Ascending aorta (tissue), 2 donors: ENCODE data around the gene NOTUM. TPM values are rescaled to one million over a fixed set of nuclear protein-coding genes. Genes with fewer than 3 reads are reported as not detected.
A peak's percentile ranks its signal among the peaks of the same experiment; 100 is the strongest.

Source experiments
- DNase-seq, 2 donors: peaks; one replicate each; pipeline ENCODE4 v3.0.0-alpha.2; 2019; ENCODE audit warnings: low spot score in 2 of 2
- H3K27ac ChIP-seq, 2 donors: fragments of 200-600 bp; sonication (generic); one replicate each; pipeline ENCODE4 v1.5.1; 2016 to 2017; ENCODE audit warnings: mild to moderate bottlenecking in 1 of 2
- H3K27me3 ChIP-seq: fragments of 200-600 bp; sonication (generic); one replicate; pipeline ENCODE4 v1.5.1; 2017
- H3K36me3 ChIP-seq, 2 donors: fragments of 200-600 bp; sonication (generic); one replicate each; pipeline ENCODE4 v1.5.1; 2016
- H3K4me1 ChIP-seq, 2 donors: fragments of 200-600 bp; sonication (generic); one replicate each; pipeline ENCODE4 v1.5.1; 2016 to 2017; ENCODE audit warnings: mild to moderate bottlenecking in 1 of 2
- H3K4me3 ChIP-seq, 2 donors: fragments of 200-600 bp; sonication (generic); one replicate each; pipeline ENCODE4 v1.5.1; 2016 to 2017; ENCODE audit warnings: mild to moderate bottlenecking in 1 of 2
- H3K9me3 ChIP-seq, 2 donors: fragments of 200-600 bp; sonication (generic); one replicate each; pipeline ENCODE4 v1.5.1; 2016
- intact Hi-C: fragments of 100-400 bp; cut with DNase I; formaldehyde crosslinking; loops from one replicate; pipeline ENCODE4 v1.15.1; 2023
- total RNA-seq: library from RNA; depleted of rRNA; stranded (reverse); fragments of >200 nt; gene quantifications from one replicate; pipeline ENCODE4 v1.1.0, GENCODE V29; 2016
- TF ChIP-seq, protein P1 (sequence below), 3 experiments: fragments of 200-600 bp in 2 of 3; fragments of 450-650 bp in 1 of 3; sonication (generic) in 2 of 3; IDR thresholded peaks; one replicate each; pipeline ENCODE4 v1.5.1; 2016 to 2019; ENCODE audit warnings: antibody characterized with exemption in 3 of 3, mild to moderate bottlenecking in 1 of 3, moderate library complexity in 1 of 3

The NOTUM gene
- total RNA-seq, 1 donor from 2014 or later: not detected

DNA sequence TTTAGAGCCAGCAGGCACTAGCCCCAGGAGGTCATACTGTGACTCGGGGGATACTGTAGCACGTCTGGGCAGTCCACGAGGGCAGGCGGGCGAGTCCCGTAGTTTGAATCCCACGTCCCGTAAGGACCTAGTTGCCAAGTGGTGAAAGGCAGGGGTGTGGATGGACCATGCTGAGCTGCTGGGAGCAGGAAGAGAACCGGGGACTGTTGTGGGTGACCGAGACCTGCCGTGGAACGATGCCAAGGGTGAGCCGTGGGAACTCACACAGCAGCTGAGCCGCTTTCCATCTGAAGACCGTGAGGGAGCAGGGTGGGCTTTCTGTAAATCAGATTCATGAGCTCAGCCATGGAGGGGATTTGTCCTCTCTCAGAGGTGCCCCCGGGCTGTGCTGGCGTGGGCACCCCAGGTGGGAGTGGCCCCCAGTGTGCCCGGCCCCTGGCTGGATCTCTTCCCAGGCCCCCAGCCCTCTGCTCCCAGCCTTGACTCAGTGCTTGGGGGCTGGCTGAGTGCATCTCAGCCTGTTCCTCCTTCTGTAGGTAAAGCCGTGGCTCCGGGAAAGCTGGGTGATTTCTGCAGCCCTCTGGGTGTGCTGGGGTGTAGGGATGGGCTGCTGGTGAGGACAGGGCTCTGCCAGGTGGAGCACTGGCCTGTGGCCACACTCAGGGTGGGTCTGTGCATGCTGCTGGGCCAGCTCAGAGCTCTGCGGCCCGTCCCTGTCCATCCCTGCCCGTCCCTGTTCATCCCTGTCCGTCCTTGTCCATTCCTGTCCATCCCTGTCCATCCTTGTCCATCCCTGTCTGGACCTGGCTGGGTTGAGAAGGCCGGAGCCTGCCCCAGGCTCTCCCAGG, 30.1 kb upstream of the NOTUM start:
- H3K9me3 ChIP-seq: no peaks in the 10 kb centered on the region
- TF ChIP-seq, protein P1, sequence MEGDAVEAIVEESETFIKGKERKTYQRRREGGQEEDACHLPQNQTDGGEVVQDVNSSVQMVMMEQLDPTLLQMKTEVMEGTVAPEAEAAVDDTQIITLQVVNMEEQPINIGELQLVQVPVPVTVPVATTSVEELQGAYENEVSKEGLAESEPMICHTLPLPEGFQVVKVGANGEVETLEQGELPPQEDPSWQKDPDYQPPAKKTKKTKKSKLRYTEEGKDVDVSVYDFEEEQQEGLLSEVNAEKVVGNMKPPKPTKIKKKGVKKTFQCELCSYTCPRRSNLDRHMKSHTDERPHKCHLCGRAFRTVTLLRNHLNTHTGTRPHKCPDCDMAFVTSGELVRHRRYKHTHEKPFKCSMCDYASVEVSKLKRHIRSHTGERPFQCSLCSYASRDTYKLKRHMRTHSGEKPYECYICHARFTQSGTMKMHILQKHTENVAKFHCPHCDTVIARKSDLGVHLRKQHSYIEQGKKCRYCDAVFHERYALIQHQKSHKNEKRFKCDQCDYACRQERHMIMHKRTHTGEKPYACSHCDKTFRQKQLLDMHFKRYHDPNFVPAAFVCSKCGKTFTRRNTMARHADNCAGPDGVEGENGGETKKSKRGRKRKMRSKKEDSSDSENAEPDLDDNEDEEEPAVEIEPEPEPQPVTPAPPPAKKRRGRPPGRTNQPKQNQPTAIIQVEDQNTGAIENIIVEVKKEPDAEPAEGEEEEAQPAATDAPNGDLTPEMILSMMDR (IDR thresholded peaks at IDR 0.05): no peak
- H3K27ac ChIP-seq: peak overlapping the region; percentile 12 to 49
- H3K4me3 ChIP-seq: peak overlapping the region in 1 of 2 donors; percentile 50
- no peak for DNase-seq
- intact Hi-C loops: no loop called here
- peaks cover 7 to 15% of the 10 kb centered on the region in 2 donors for H3K4me1 ChIP-seq
- H3K27me3 ChIP-seq: no peaks in the 10 kb centered on the region
- H3K36me3 ChIP-seq: peaks cover 5 to 19% of the 10 kb centered on the region in 2 donors

DNA sequence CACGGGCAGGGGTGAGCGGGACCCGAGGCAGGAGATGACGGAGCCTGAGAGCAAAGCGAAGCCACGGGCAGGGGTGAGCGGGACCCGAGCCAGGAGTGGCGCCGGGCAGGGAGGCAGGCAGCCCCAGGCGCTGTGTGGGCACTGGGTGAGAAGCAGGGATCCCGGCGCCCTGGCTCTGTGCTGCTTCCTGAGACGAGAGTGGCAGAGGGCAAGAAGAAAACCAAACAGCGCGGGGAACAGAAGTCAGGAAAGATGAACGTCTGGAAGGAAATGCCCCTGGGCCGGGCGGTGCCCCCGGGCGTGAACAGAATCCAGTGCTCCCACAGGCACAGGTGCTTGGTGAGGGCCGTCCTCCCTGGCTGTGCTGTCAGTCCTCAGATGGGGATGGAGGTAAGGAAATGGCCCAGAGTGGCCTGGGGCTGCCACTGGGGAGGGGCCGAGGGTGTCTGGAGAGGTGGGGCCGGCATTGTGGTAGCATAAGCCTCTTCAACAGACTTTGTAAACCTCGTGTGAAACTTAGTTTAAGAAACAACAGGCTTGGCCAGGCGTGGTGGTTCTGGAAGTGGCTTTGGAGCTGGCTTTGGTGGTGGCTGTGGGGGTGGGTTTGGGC, 26.3 kb upstream of the NOTUM start:
- TF ChIP-seq, protein P1 (IDR thresholded peaks at IDR 0.05): no peak
- H3K27me3 ChIP-seq: no peaks in the 10 kb centered on the region
- DNase-seq: no peak
- intact Hi-C loops: no loop called here
- H3K4me3 ChIP-seq: no peak overlapping the region
- peaks cover 5 to 11% of the 10 kb centered on the region in 2 donors for H3K4me1 ChIP-seq
- H3K36me3 ChIP-seq: peaks cover 11 to 42% of the 10 kb centered on the region in 2 donors
- H3K9me3 ChIP-seq: no peaks in the 10 kb centered on the region
- H3K27ac ChIP-seq: no peak overlapping the region

GRCh38 chr17:81986606-81987005, 25.6 kb upstream of the NOTUM start:
- Histone ChIP-seq H3K4me1 (peaks cover 0 to 5% of the 10 kb centered on the region in 2 donors), H3K27ac (no peak overlapping the region), H3K36me3 (peaks cover 11 to 42% of the 10 kb centered on the region in 2 donors), H3K4me3 (no peak overlapping the region), H3K9me3 (no peaks in the 10 kb centered on the region), H3K27me3 (no peaks in the 10 kb centered on the region)
- TF ChIP-seq, protein P1 (IDR thresholded peaks at IDR 0.05): no peak
- no peak for DNase-seq
- intact Hi-C loops: no loop called here

- Histone ChIP-seq H3K27ac (no peak overlapping the region), H3K9me3 (no peaks in the 10 kb centered on the region), H3K36me3 (peaks cover 11 to 46% of the 10 kb centered on the region in 2 donors), H3K27me3 (no peaks in the 10 kb centered on the region), H3K4me3 (no peak overlapping the region), H3K4me1 (no peaks in the 10 kb centered on the region)
- TF ChIP-seq, protein P1 (IDR thresholded peaks at IDR 0.05): no peak
- no peak for DNase-seq
- intact Hi-C loops: no loop called here
These were observed 23.9 kb upstream of the NOTUM start for GRCh38 chr17:81984773-81985410.

DNA sequence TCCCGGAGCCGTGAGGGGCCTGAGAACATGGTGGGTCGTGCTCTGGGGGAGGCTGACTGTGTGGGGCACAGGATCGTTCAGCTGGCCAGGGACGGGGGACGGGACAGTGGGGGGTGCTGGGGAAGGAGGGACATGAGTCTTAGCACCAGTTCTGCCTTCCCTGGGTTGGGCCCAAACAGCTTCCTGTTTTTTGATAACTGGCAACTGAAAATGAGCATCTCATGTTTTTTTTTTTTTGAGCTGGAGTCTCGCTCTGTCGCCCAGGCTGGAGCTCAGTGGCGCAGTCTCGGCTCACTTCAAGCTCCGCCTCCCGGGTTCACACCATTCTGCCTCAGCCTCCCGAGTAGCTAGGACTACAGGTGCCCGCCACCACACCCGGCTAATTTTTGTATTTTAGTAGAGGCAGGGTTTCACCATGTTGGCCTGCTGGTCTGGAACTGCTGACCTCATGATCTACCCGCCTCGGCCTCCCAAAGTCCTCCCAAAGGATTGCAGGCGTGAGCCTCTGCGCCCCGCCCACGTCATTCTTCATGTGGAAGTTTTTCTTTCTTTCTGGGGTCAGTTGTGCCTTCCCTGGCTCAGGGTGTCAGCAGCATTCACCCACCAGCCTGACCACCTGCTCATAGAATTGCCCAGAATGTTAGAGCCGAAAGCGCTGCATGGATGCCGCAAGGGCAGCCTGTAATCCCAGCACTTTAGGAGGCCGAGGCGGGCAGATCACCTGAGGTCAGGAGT, 22.8 kb upstream of the NOTUM start:
- intact Hi-C loops: no loop called here
- Histone ChIP-seq H3K9me3 (no peaks in the 10 kb centered on the region), H3K4me3 (no peak overlapping the region), H3K27me3 (no peaks in the 10 kb centered on the region), H3K27ac (no peak overlapping the region), H3K36me3 (peaks cover 11 to 51% of the 10 kb centered on the region in 2 donors), H3K4me1 (peaks cover 0 to 1% of the 10 kb centered on the region in 2 donors)
- DNase-seq: no peak
- TF ChIP-seq, protein P1 (IDR thresholded peaks at IDR 0.05): no peak
